ENCODE data around the gene FBXO30.

Gene FBXO30

GRCh38 chr6:145744619-145745018 is 70.0 kb downstream of the FBXO30 start:
- no peak for DNase-seq
